RWPE1 (cell line): ENCODE measurements around the gene EIF2AK3.
A peak's percentile ranks its signal among the peaks of the same experiment; 100 is the strongest.

Source experiments
- CTCF ChIA-PET: fragments of 350-600 bp; sonication (Branson Sonifier 250); formaldehyde crosslinking; extraction: SDS; loops from one replicate; lab custom pipeline; 2021; lab: Yijun Ruan, JAX
- POLR2A ChIA-PET: fragments of 400-600 bp; formaldehyde crosslinking; extraction: SDS; loops from one replicate; lab custom pipeline; 2020; ENCODE audit warnings: antibody characterized with exemption; ENCODE audit not compliant: low non-redundant PET; lab: Yijun Ruan, JAX
- DNase-seq: peaks from one replicate; pipeline ENCODE4 v3.0.0; 2012; ENCODE audit warnings: low spot score
- H3K27ac ChIP-seq: fragments of 450-650 bp; 2 replicates; pipeline ENCODE4 v1.5.1; 2017
- TF ChIP-seq, protein P1 (sequence below): fragments of 450-650 bp; conservative IDR thresholded peaks from 2 replicates; pipeline ENCODE4 v1.5.1; 2017; ENCODE audit warnings: low read depth, mild to moderate bottlenecking

The EIF2AK3 gene

DNA sequence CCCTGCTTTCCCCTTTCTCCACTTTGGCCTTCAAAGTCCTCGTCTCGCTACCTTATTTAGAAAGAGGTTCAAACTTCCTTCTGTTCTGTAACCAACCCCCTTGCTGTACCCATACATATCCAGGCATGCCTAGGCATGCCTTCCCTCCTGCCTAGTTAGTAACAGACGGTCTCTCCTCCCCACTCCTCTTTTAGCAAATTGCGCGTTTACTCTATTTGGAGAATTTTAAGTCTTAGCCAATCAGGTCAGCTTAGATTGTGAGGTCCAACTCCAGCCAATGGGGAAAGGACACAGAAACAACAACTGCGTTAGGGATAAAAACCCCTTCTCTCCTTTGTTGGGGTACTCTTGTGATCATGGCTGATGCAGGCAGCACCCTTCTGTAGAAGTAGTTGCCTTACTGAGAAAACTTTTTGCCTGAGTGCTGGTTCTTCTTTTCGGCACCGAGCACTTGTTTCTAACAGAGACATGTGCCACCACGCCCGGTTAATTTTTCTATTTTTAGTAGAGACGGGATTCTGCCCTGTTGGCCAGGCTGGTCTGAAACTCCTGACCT, 88.8 kb downstream of the EIF2AK3 start:
- H3K27ac ChIP-seq = no peak overlapping the region
- ChIA-PET POLR2A (no interaction called here), CTCF (interaction anchor here (0.6 to 0.9 kb wide), 2 partner anchors 37 to 131 kb away, joined by 3 to 4 read pairs; no protein-coding TSS in a partner anchor)
- TF ChIP-seq, protein P1, sequence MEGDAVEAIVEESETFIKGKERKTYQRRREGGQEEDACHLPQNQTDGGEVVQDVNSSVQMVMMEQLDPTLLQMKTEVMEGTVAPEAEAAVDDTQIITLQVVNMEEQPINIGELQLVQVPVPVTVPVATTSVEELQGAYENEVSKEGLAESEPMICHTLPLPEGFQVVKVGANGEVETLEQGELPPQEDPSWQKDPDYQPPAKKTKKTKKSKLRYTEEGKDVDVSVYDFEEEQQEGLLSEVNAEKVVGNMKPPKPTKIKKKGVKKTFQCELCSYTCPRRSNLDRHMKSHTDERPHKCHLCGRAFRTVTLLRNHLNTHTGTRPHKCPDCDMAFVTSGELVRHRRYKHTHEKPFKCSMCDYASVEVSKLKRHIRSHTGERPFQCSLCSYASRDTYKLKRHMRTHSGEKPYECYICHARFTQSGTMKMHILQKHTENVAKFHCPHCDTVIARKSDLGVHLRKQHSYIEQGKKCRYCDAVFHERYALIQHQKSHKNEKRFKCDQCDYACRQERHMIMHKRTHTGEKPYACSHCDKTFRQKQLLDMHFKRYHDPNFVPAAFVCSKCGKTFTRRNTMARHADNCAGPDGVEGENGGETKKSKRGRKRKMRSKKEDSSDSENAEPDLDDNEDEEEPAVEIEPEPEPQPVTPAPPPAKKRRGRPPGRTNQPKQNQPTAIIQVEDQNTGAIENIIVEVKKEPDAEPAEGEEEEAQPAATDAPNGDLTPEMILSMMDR = no peak
- no peak for DNase-seq

GRCh38 chr2:88537640-88538039, 89.6 kb downstream of the EIF2AK3 start:
- H3K27ac ChIP-seq = no peak overlapping the region
- TF ChIP-seq, protein P1 = no peak
- POLR2A ChIA-PET = no interaction called here
- DNase-seq = no peak
- CTCF ChIA-PET = interaction anchor here (0.6 to 0.9 kb wide), 2 partner anchors 37 to 132 kb away, joined by 3 to 4 read pairs; no protein-coding TSS in a partner anchor

- DNase-seq = no peak
- no peak overlapping the region for H3K27ac ChIP-seq
- ChIA-PET POLR2A (no interaction called here), CTCF (no interaction called here)
- TF ChIP-seq, protein P1 = no peak
These were observed 97.2 kb downstream of the EIF2AK3 start for GRCh38 chr2:88530081-88530480.

DNA sequence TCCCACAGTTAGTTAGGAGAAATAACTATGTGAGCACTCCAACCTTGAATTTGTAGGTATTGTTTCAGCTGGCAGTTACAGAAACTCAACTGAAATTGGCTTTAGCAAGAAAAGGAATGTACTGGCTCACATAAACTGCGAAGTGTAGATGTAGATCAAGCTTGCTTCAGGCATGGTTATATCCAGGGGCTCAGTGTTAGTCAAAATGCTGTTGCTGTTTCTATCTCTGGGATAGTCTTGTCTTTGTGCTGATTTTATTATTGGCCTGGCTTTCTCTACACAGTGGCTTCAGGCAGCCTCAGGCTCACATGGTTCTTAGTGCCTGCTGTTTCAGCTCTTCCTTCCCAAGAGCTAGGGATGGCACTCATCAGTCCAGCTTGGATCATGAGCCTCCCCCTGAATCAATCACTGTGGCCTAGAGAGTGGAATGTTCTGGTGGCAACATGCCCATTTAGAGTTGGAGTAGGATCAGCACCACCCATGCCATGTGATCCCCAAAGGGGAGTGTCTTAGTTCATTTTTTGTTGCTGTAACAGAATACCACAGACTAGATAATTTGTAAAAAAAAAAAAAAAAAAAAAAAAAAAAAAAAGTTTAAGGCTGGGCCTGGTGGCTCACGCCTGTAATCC, 105.7 kb downstream of the EIF2AK3 start:
- CTCF ChIA-PET = no interaction called here
- no peak overlapping the region for H3K27ac ChIP-seq
- peak; percentile 57 for DNase-seq
- POLR2A ChIA-PET = interaction anchor here (0.5 kb wide), 1 partner anchor 10 kb away, joined by 3 read pairs; no protein-coding TSS in a partner anchor
- TF ChIP-seq, protein P1 = no peak

GRCh38 chr2:88517759-88518201, 109.5 kb downstream of the EIF2AK3 start:
- POLR2A ChIA-PET = no interaction called here
- TF ChIP-seq, protein P1 = no peak

More at GRCh38 chr2:88517759-88518201, 109.5 kb downstream of the EIF2AK3 start:
- no peak overlapping the region for H3K27ac ChIP-seq
- CTCF ChIA-PET = no interaction called here
- DNase-seq = no peak
